ENCODE data around the gene DNAJC8. TPM values are rescaled to one million over a fixed set of nuclear protein-coding genes. Genes with fewer than 3 reads are reported as not detected.

The DNAJC8 gene
- total RNA-seq, 1 experiment from 2014 or later = 31.7 TPM

DNA sequence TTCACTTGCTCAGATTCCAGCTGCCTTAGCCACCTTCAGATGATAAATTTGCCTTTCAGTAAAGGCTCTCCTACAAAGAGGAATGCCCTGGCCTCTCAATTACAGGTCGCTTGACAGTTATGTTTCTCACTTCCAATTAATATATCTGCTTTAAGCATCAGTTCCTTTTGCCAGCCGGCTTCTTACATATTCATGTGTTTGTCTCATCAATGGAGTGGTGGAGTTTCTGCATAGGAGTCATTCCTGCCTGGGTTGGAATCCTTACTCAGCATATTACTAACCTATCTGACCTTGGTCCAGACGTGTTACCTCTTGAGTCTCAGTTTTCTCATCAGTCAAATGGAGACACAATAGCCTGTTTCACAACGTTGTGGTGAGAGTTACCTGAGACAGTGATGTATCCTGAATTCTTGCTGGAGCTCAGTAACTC lies 17.1 kb upstream of the DNAJC8 start:
- no peak for DNase-seq (ENCODE audit: low spot score)

DNA sequence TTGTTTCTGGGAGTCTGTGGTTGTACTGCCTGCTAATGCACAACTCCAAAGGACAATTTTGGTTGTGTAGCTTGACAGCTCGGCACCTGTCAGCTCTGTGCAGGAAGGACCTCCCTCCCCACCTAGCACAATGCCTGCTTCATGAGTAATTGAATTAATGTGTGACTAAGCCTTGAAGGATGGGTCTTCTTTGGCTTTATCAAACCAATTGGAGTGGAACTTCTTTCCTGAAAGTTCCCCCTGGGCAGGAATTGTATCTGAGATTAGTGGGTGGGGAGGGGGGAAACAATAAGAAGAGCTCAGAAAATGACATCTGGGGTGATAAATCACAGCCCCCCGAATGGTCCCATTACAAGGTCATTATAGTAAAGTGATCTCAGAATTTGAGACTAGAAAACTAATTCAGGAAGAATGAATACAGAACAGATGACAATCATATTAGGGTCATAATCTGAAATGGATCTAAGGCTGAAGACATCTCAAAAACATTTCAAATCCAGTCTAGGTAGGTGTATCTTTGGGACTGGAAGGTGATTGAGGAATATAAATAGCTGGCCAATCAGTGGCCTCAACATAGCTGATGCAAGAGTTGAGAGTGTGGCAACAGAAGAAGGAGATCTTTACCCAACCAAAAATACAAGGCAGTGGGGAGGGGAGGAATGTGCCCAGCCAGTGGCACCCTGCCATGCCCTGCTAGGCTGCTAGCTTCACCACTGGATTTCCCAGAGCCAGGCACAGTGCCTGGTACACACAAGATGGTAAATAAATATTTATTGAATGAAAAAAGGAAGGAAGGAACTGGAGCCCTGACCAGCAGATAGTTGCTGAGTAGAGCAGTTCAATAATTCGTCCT lies 16.4 kb upstream of the DNAJC8 start:
- DNase-seq (ENCODE audit: low spot score) = peak; percentile 34

DNA sequence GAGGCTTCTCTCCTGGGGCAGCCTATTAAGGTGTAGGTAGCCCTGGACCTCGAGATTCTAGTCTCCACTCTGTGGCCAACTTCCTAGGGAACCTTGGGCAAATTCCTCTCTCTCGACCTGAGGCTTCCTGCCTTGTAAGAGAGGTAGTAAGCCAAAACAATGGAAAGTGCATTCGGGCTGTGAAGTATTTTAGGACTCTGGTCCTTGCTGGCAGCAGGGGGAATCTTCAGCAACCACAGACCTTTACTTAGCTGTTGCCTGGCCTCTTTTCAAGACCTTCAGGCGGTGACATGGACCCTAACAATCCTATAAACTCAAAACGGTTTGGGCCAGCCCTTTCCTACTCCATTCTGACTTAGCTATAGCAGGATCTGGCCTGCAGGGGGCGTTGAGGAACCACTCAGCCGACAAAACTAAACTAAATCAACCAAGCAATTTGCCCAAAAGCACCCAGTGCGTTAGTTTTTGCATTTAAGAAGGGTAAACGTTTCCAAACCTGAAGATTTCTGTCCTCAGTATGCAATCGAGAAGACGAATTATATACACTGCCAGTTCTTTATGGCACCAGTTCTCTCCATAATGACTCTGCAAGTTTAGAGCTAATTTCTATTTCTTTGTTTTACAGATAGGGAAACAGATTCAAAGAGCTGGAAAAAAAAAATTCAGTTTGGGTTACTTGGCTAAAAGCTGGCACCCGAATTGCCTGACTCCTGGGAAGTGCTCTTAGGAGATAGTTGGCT lies 15.6 kb upstream of the DNAJC8 start:
- peak; percentile 91 for DNase-seq (ENCODE audit: low spot score)

DNA sequence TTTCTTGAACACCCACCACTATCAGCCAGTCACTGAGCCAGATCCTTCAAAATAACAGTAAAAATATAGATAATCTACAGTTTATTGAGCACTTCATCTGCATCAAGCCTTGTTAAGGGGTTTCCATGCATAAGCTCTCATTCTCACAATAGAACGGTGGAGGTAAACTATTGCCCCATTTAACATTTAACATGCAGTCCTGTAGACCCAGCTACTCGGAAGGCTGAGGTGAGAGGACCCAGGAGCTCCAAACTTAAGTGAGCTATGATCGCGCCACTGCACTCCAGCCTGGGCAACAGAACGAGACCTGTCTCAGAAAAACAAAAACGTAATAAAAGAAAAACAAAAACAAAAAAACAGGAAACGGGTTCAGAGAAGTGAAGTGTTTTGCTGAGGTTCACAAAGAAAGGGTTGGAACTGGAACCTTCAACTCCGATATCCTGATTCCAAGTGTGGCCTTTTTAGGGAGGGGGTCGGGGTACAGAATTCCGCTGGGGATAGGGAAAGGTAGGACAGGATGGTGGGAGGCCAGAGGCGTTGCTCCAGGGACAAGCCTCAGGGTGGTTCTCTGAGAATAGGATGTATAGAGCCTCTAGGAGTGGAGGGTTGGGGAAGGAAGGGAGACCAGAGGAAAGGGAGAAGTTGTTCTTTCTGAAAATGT lies 14.9 kb upstream of the DNAJC8 start:
- DNase-seq (ENCODE audit: low spot score) = no peak

DNA sequence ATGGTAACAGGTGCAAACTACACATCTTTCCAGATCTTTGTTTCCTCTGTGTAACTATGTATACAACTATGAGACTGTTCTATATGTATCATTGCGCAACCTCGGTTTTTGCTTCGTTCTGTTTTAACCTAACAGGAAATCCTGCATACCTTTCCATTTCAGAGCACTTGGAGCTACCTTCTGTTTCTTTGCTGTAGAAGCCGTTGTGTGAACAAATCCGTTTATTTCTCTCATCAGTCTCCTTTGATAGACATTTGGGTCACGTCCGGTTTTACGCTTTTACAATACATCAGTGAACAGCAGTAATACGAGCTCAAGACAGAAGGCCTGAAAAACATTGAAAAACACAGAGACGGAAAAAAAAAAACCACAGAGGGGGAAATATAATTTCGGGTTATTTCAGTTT lies 13.6 kb upstream of the DNAJC8 start:
- peak; percentile 81 for DNase-seq (ENCODE audit: low spot score)

DNA sequence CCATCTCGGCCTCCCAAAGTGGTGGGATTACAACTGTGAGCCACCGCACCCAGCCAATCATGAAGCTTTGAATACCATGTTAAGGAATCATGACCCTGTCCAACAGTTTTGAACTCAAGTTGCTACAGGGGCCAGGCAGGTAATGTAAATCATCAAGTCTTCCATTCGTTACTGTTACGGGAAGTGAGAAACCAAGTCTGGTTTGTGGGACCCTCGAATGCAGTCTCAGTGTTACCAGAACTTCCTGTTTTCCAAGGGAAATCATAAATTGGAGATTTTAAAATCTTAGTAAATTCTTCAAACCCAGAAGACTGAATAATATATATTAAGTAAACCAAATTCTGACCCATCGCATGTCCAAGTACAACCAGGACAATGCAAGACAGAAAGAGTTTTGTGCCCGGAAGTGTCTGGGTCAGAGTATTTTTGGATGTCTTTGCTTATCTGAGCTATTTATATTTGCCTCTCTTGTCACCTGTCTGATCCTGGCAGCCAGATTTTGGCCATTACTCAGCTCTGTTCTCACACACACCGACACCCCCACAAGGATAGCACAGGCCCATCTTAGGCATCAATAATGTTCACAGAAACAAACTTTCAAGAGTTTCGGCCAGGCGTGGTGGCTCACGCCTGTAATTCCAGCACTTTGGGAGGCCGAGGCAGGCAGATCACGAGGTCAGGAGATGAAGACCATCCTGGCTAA lies 11.9 kb upstream of the DNAJC8 start:
- DNase-seq (ENCODE audit: low spot score) = no peak

DNA sequence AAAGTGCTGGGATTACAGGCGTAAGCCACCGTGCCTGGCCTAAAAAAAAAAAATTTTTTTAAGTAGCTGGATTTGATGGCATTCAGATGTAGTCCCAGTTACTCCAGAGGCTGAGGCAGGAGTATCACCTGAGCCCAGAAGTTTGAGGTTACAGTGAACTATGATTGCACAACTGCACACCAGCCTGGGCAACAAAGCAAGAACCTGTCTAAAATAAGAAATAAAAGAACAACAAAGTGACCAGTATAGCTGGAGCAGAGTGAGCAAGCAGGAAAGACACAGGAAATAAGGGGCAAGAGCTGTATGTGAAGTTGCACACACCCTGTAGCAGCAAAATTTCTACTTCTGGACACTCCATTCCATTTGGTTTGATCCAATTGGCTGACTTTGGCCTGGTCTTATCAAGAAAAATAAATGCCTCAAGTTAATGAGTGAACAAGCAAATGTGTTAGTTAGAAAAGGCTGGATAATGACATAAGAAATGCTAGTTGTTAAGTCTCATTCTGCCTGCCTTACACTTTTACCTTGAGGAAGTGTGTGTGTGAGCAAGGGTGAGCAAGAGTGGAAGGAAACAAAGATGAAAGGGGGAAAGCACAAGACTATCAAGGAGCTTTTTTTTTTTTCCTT lies 11.0 kb upstream of the DNAJC8 start:
- DNase-seq (ENCODE audit: low spot score) = no peak

DNA sequence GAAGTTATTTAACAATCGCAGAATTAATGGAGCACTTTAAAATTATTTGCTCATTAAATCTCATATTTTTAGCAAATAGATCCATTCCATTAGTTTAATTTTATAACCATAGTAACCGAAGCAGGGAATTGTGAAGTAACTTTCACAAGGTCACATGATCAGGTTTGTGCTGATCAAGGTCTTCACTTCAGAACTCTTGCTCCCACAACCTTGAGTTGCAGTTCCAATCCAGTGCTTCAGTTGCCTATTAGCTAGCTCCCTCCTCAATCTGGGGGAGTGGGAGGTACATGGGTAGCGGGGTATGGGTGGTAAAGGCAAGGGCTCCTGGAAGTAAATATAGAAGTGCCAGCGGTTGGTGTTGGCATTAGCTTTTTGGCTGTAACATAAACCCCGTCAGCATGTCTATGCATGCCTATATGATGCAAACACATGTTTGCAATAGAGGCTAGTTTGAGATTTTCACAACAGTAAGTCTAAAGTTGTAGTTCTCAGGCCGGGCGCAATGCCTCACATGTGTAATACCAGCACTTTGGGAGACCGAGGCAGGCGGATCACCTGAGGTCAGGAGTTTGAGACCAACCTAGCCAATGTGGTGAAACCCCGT lies 8.9 kb upstream of the DNAJC8 start:
- no peak for DNase-seq (ENCODE audit: low spot score)

DNA sequence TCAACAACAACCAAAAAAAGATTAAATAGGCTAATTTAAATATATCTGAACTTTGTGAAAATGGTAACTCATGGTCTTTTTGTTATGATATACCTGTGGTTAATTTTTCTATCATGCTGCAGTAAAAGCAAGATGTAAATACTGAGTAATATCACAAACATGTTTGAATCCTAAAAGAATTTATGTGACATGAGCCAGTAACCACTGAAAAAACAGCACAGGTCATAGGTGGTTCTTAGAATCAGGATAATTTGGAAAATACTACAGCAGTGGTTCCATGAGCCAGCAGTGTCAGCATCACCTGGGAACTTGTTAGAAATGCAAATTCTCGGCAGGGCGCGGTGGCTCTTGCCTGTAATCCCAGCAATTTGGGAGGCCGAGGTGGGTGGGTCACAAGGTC lies 7.2 kb upstream of the DNAJC8 start:
- DNase-seq (ENCODE audit: low spot score) = no peak

DNA sequence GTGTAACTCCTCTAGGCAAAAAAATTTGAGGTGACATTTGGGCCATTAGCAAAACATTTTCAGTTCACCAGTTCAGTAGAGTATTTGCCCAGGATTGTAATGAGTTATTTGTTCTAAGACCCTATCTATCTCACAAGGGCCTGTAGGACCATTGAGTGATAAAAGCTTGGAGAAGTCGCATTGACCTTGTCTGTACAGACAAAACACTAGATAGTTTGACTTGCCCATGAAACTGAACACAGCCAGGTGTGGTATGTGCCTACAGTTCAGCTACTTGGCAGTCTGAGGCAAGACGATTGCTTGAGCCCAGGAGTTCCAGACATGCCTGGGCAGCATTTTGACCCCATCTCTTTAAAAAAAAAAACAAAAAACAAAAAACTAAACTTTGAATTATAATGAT lies 6.2 kb upstream of the DNAJC8 start:
- DNase-seq (ENCODE audit: low spot score) = no peak

DNA sequence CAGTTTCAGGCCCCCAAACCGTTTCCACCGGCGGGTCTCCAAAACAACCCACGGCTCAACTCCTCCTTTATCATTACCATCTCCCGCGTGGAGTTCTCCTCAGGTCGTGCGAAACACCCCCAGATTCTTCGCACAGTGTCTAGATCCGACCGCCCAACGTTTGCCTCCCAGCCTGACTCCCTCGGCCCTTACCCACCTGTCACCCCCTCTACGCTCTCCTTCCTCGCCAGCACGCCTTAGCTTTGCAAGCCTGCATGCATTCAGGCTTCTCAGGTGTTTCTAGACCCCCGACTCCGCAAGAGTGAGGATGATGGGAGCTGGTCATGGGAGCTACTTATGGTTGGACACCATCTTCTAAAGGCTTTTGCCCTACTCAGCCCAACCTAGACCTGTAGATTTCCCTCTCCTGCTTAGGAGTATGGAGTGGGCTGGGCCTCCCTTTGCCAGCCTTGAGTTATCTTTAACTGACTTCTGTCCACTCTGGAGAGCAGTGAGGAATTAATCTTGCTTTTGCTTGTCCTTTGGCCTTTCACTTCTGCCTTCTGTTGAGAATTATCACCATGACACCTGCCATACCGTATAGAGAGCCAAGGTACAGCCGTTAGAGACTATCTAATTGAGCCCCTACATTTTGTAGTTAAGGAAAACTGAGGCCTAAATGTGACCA lies 4.0 kb upstream of the DNAJC8 start:
- DNase-seq (ENCODE audit: low spot score) = no peak

DNA sequence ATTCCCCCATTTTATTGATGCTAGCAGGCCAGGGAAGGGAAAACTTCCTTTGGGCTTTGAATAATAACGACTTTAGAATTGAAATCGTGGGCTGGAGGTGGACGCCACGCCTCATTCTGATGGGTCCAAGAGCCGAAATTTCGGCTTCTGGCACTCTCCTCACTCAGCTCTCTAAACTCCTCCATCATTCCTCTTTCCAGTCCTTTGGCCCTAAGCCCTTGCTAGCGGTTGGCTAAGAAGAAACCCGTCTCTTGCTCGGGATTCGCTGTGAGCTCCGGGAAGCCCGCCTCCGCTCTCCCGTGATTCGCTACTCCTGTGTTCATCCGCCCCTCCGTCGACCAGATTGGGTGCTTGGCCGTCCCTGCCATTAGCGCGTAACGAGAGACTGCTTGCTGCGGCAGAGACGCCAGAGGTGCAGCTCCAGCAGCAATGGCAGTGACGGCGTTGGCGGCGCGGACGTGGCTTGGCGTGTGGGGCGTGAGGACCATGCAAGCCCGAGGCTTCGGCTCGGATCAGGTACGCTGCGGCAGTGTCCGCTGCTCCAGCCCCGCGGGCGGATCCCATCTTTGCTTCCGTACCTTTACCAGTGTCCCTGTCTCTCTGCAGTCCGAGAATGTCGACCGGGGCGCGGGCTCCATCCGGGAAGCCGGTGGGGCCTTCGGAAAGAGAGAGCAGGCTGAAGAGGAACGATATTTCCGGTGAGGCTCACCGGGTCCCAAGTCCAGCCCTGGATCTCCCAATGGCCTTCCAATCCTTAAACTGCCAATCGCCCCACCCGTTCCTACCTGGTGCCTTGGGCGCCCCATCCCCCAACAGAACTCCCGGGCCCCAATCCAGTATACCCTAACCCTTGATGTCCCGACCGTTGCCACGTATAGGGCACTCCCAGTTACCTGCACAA lies 3.2 kb upstream of the DNAJC8 start, which contains the start of gene ATP5IF1:
ATP5IF1 (plus strand) TSS at position 370 of the 901 bp plus-strand sequence; CDS start at position 430, 60 bp downstream.
- peak; percentile 97 for DNase-seq (ENCODE audit: low spot score)

DNA sequence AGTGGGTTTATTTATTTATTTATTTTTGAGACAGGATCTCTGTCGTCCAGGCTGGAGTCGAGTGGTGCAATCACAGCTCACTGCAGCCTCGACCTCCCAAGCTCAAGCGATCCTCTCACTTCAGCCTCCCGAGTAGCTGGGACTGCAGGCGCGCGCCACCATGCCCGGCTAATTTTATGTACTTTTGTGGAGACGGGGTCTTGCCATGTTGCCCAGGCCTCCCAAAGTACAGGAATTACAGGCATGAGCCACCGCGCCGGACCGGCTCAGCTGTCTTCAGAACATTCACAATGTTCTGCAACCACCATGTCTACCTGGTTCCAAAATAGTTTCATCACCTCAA lies 406 bp upstream of the DNAJC8 start:
- DNase-seq (ENCODE audit: low spot score) = no peak

DNA sequence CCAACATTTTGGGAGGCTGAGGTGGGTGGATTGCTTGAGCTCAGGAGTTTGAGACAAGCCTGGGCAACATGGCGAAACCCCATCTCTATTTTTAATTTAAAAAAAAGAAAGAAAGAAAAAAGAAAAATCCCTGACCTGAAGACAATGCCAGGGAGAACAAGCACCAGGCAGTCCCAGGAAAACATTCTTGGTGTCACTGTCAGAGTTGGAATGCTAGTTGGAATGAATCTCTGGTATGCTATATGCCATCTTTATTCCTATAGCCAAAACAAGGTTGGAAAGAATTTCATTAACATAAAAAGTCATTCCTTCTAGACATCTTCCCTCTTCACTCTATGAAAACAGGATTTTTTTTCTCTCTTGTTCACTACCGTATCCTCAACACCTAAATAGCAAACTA lies 2.8 kb downstream of the DNAJC8 start:
- no peak for DNase-seq (ENCODE audit: low spot score)

DNA sequence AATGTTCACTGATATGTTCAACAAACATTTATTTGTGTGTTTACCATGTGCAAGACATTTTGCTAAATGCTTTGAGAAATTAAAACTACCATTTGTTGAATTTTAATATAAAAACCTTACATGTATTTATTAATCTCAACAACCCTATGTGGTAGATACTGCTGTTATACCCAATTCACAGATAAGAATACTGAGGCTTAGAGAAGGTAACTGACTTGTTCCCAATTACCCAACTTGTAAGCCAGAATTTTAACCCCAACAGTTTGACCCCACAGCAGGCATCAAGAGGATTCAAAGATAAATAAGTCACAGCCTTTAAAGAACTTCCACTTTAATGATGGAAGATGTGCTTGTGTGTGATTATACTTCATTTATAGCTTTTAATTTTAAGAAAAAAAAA lies 3.7 kb downstream of the DNAJC8 start:
- no peak for DNase-seq (ENCODE audit: low spot score)

DNA sequence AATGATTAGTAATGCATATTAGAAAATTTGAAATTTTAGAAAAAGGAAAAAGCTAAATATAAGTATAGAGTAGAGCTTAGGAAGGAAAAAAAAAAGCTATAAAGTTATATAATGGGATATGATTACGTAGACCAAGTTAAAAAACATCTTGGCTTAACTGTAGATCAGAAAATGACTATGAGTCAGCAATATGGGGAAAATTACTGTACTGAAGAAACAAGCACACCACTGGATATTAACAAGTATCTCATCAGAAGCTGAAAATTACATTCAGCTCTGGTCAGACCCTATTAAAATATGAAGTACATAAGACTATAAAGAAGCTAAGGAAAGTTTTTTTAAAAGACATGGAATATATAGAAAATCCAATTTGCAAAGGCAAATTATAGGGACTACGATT lies 19.5 kb downstream of the DNAJC8 start:
- no peak for DNase-seq (ENCODE audit: low spot score)

DNA sequence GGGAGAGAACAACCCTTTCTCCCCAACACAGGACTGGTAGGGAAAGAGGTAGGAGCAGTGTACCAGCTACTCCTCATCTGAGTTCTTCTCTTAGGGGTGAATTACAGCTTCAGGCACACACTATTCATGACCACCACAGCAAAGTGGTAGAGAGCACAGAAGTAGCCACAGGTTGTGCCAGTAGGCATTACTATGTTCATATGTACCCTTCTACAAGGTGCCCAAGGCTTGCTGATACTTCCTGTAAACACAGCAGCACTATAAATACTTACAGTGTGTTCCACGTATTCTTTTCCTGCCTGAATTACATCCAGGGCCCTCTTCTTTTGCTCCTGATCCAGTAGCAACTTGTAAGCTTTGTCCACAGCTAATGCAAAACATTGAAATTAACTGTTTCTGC lies 23.1 kb downstream of the DNAJC8 start:
- no peak for DNase-seq (ENCODE audit: low spot score)

DNA sequence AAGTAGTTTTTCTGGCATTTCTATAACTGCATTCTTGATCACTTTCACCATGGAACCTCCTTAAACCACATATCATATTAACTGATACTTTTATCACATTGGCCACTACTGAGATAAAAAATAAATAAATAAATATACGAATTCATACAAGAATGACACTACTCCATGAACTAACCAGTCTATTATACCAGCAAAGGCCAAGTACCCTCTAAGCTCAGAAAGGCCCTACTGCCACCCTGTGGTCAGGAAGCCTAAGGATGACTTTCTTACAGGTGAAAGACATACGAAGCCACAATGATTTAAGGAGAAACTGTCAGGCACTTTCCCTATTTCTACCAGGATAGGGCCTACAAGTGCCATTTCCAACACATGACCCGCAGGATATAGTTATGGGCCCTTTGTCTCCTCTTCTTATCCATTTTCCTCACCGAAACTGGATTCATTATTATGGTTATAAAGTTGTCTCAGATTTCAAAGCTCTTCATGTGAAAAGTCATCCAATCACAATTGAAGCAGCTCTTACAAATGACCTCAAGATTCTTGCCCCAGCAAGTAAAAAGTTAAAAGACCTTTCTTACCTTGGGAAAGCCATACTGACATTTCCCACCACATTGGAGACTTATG lies 23.9 kb downstream of the DNAJC8 start:
- DNase-seq (ENCODE audit: low spot score) = peak; percentile 76

DNA sequence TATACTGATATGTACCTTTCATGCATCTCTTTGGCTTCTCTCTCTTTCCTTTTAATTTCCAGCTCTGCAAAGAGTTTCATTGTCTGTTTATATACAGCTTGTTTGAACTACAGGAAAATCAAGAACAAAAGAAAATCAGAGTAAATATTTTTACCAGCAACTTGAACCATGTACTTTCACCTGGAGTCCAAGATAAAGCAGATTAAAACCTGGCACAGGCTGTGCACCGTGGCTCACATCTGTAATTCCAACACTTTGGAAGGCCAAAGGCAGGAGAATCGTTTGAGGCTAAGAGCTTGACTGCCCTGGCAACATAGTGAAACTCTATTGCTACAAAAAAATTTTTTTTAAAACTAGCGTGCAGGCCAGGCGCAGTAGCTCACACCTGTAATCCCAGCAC lies 27.6 kb downstream of the DNAJC8 start:
- DNase-seq (ENCODE audit: low spot score) = no peak

All from HT-29 (cell line).